BJ (cell line): Measurements from ENCODE around the gene PPP1R9A. TPM values are rescaled to one million over a fixed set of nuclear protein-coding genes. Genes with fewer than 3 reads are reported as not detected.

ENCODE experiments used
- CTCF ChIA-PET: fragments of 350-600 bp; formaldehyde crosslinking; extraction: SDS; loops from one replicate; lab custom pipeline; 2021; ENCODE audit warnings: antibody characterized with exemption, inconsistent platforms; lab: Yijun Ruan, JAX
- POLR2A ChIA-PET: fragments of 300-600 bp; sonication (Branson Sonifier 250); formaldehyde crosslinking; extraction: SDS; loops from one replicate; lab custom pipeline; 2021; ENCODE audit warnings: antibody characterized with exemption; lab: Charles Lee
- DNase-seq: peaks from one replicate; pipeline ENCODE4 v3.0.0-alpha.2; 2011; ENCODE audit warnings: low read depth
- H3K27me3 ChIP-seq: 2 replicates; pipeline ENCODE4 v1.6.0; 2011; ENCODE audit warnings: low read length; ENCODE audit not compliant: control insufficient read depth, insufficient read depth
- H3K36me3 ChIP-seq: 2 replicates; pipeline ENCODE4 v1.5.1; 2011; ENCODE audit warnings: low read length; ENCODE audit not compliant: control insufficient read depth, insufficient read depth
- H3K4me3 ChIP-seq: 2 replicates; pipeline ENCODE4 v1.5.1; 2011; ENCODE audit warnings: low read depth, mild to moderate bottlenecking, control low read depth, low read length
- polyA plus RNA-seq: library from polyadenylated mRNA; depleted of rRNA; stranded (reverse); fragments of >200 nt; gene quantifications from 2 replicates; pipeline ENCODE4 v1.2.3, GENCODE V29; 2011
- TF ChIP-seq, protein P1 (sequence below): IDR thresholded peaks from 2 replicates; pipeline ENCODE4 v1.5.1; 2011; ENCODE audit warnings: low read depth, mild to moderate bottlenecking, control low read depth, inconsistent platforms, low read length, moderate library complexity; ENCODE audit not compliant: insufficient read depth

The PPP1R9A gene
- polyA plus RNA-seq, 1 experiment: 0.09 TPM

DNA sequence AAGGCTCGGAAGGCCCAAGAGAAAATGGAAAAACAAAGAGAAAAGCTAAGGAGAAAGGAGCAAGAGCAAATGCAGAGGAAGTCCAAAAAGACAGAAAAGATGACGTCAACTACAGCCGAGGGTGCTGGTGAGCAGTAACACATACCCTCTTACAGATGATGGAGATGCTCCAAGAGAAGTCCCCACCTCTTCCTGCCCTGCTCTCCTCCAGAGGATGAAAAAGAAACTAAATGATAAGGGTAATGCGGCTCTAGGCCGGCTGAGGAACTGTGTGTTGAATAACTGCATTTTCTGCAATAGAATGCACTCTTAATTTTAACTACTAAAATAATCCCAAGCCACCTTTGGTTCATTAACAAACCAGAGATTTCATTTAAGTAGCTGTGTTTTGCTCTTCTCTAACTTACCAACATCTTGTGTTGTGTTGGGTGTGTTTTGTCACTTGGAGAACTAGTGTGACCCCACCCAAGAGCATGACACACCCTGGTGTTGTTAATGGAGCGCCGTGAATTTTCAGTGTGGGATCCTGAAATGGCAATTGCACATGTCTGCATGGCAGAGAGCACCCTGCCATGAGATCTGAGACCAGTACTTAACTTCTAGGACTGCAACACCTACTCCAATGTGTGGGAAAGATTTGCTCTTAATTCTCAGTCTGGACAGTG, 382.9 kb downstream of the PPP1R9A start:
- ChIA-PET CTCF (no interaction called here), POLR2A (no interaction called here)
- no peaks in the 10 kb centered on the region for H3K36me3 ChIP-seq
- no peak for DNase-seq
- H3K4me3 ChIP-seq: no peak overlapping the region
- no peaks in the 10 kb centered on the region for H3K27me3 ChIP-seq
- TF ChIP-seq, protein P1, sequence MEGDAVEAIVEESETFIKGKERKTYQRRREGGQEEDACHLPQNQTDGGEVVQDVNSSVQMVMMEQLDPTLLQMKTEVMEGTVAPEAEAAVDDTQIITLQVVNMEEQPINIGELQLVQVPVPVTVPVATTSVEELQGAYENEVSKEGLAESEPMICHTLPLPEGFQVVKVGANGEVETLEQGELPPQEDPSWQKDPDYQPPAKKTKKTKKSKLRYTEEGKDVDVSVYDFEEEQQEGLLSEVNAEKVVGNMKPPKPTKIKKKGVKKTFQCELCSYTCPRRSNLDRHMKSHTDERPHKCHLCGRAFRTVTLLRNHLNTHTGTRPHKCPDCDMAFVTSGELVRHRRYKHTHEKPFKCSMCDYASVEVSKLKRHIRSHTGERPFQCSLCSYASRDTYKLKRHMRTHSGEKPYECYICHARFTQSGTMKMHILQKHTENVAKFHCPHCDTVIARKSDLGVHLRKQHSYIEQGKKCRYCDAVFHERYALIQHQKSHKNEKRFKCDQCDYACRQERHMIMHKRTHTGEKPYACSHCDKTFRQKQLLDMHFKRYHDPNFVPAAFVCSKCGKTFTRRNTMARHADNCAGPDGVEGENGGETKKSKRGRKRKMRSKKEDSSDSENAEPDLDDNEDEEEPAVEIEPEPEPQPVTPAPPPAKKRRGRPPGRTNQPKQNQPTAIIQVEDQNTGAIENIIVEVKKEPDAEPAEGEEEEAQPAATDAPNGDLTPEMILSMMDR: no peak

DNA sequence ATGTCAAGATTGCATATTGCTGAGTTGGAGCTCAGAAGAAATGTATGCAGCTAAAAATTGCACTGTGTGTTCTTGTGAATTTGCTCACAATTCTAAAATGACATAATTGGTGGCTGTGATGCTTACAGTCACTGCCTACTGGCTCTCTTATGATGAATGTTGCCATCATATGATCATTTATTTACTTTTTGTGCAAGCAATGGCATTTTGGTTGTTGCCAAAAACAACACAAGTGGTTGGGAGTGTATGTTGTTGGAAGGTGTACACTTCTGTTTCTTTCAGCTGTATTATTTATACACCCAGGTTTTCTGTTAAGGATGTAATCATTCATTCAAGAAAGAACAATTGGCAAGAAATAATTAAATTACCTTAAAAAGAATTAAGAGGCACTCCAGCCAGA, 388.0 kb downstream of the PPP1R9A start:
- POLR2A ChIA-PET: no interaction called here
- no peaks in the 10 kb centered on the region for H3K27me3 ChIP-seq
- CTCF ChIA-PET: no interaction called here
- no peak overlapping the region for H3K4me3 ChIP-seq
- TF ChIP-seq, protein P1: no peak
- H3K36me3 ChIP-seq: no peaks in the 10 kb centered on the region
- DNase-seq: no peak

DNA sequence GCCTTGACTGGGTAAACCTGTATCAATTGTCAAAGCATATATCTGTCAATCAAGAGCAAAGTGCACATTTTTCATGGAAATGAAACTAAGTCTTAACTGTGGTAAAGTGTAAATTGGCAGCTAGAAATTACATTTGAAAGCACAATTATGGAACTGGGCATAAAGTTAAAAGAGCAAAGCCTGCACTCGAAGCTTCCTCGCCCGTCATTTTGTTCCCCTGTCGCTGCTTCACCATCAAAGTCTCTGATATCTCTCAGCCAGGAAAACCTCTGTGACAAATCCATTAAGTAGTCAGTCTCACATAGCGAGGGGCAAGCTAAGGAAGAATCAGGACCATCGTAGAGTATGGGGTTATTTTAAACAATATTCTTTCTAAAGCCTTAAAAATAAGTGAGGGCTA, 389.1 kb downstream of the PPP1R9A start:
- ChIA-PET CTCF (interaction anchor here (0.6 kb wide), 1 partner anchor 136 kb away, joined by 3 read pairs; no protein-coding TSS in a partner anchor), POLR2A (no interaction called here)
- Histone ChIP-seq H3K36me3 (no peaks in the 10 kb centered on the region), H3K27me3 (no peaks in the 10 kb centered on the region), H3K4me3 (no peak overlapping the region)
- TF ChIP-seq, protein P1: no peak
- no peak for DNase-seq

DNA sequence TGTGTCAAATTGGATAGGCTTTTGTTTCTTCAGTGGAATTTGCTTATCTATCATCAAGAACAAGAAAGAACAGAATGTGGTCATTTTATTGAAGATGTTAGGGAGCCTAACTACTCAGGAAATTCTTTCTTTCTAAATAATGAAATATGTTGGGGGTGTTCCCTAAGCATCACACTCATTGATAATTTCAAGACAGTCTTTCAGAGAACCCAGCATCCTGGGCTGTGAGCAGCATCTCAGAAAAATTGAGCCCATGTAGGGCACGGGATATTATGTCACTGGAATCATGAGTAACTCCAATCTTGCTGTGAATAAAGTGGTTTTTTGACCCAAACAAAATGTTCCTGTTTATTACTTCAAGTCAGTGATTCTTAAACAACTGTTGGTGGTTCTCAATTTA, 389.6 kb downstream of the PPP1R9A start:
- CTCF ChIA-PET: no interaction called here
- TF ChIP-seq, protein P1: no peak
- no peaks in the 10 kb centered on the region for H3K36me3 ChIP-seq

DNA sequence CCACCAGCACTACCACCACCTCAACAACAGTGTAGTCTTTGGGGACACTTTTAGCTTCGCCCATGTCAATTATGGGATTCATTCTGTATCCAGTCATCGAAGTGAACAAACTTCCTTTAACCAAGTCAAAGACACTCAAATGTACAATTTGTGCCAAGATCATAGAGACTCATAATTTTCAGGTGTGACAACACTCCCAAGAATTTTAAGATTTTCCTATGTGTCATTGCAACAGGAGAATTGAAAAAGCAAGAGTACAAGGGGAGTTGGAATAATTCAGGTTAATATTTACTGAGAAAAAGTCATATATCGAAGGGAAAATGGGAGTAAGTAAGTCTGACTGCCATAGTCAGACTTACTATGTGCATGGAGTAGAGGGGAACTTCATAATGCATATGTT, 390.7 kb downstream of the PPP1R9A start:
- POLR2A ChIA-PET: no interaction called here
- DNase-seq: no peak
- CTCF ChIA-PET: no interaction called here

More for the DNA sequence above, 389.6 kb downstream of the PPP1R9A start:
- DNase-seq: no peak
- Histone ChIP-seq H3K27me3 (no peaks in the 10 kb centered on the region), H3K4me3 (no peak overlapping the region)
- POLR2A ChIA-PET: no interaction called here

More for the DNA sequence above, 390.7 kb downstream of the PPP1R9A start:
- no peaks in the 10 kb centered on the region for H3K36me3 ChIP-seq
- no peaks in the 10 kb centered on the region for H3K27me3 ChIP-seq
- H3K4me3 ChIP-seq: no peak overlapping the region
- TF ChIP-seq, protein P1: no peak
